GM12864 (cell line): ENCODE measurements around the gene TKT.
"Not testable (repeated sequence)": the region's sequence is repeated elsewhere in the genome, so short reads cannot be mapped to it uniquely, and the experiment has no call there.

Experiments used
- DNase-seq: peaks from one replicate; pipeline ENCODE4 v3.0.0-alpha.2; 2011; ENCODE audit warnings: low read depth
- H3K4me3 ChIP-seq: 2 replicates; pipeline ENCODE4 v1.5.1; 2011; ENCODE audit warnings: mild to moderate bottlenecking, low read depth, low read length, control low read depth
- TF ChIP-seq, protein P1 (sequence below): IDR thresholded peaks from 2 replicates; pipeline ENCODE4 v1.5.1; 2011; ENCODE audit warnings: low read depth, mild to moderate bottlenecking, moderate library complexity, low read length, control low read depth, inconsistent platforms; ENCODE audit errors: missing control alignments

TKT gene

DNA sequence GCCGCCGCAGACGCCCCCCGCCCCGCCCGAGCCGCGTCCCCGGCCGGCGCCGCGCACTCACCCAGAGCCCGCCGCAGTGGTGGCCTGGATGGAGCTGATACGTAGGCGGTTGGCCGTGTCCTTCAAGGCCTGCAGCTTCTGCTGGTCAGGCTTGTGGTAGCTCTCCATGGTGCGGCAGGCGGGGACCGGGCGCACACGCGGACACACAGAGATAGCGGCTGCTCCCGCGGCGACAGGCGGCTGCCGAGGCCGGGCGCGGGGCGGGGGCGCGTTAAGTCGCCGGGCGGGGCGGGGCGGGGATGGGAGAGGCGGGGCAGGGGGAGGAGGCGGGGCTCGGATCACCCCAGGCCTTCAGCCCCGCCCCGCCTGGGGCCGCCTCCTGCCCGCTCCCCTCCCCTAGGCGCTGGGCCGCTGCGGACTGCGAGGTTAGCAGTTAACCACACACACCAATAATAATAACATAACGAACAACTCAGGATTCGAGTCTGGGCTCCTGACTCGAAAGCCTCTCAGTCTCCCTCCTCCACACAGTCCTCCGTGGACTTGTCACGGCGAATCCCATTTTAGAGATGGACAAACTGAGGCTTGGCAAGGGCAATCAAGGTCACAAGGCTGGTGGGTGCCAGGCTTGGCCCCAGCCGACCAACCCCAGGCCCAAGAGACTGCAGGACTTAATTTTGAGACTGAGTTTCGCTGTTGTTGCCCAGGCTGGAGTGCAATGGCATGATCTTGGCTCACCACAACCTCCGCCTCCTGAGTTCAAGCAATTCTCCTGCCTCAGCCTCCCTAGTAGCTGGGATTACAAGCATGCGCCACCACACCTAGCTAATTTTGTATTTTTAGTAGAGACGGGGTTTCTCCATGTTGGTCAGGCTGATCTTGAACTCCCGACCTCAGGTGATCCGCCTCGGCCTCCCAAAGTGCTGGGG is at the start of gene TKT:
Gene TKT, minus strand, starts transcription at position 248 of the 929 bp plus-strand sequence. Its CDS starts 80 bp downstream, at position 168.
- H3K4me3 ChIP-seq = peak within 1 kb of the TSS; percentile 92
- TF ChIP-seq, protein P1, sequence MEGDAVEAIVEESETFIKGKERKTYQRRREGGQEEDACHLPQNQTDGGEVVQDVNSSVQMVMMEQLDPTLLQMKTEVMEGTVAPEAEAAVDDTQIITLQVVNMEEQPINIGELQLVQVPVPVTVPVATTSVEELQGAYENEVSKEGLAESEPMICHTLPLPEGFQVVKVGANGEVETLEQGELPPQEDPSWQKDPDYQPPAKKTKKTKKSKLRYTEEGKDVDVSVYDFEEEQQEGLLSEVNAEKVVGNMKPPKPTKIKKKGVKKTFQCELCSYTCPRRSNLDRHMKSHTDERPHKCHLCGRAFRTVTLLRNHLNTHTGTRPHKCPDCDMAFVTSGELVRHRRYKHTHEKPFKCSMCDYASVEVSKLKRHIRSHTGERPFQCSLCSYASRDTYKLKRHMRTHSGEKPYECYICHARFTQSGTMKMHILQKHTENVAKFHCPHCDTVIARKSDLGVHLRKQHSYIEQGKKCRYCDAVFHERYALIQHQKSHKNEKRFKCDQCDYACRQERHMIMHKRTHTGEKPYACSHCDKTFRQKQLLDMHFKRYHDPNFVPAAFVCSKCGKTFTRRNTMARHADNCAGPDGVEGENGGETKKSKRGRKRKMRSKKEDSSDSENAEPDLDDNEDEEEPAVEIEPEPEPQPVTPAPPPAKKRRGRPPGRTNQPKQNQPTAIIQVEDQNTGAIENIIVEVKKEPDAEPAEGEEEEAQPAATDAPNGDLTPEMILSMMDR = no peak
- DNase-seq = peak; percentile 41

DNA sequence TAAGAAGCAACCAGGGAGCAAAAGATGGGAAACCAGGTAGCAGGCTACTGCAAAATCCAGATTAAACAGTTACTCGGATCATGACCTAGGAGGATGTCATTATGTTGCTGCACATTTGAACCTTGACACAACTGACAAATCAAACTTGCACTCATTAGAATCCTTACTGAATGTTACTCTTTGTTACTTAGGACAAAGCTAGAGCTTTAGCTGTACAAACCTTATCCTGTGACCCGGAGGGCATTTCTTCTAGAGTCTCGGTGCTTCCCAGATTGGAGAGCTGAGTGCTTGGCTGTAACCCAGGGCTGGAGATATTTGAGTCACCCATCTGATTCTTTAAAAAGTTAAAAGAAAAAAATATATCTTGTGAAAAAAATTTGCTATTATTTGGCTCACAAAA is 48.1 kb upstream of the TKT start:
- TF ChIP-seq, protein P1 = no peak
- no peak overlapping the region for H3K4me3 ChIP-seq
- no peak for DNase-seq

GRCh38 chr3:53303549-53303948 is 47.7 kb upstream of the TKT start:
- H3K4me3 ChIP-seq = no peak overlapping the region
- TF ChIP-seq, protein P1 = no peak
- DNase-seq = no peak

GRCh38 chr3:53300826-53301225 is 45.0 kb upstream of the TKT start:
- TF ChIP-seq, protein P1 = no peak
- DNase-seq = no peak
- no peak overlapping the region for H3K4me3 ChIP-seq

GRCh38 chr3:53299611-53300023 is 43.8 kb upstream of the TKT start:
- not testable (repeated sequence) for H3K4me3 ChIP-seq, DNase-seq
- TF ChIP-seq, protein P1 = peak; percentile 67

DNA sequence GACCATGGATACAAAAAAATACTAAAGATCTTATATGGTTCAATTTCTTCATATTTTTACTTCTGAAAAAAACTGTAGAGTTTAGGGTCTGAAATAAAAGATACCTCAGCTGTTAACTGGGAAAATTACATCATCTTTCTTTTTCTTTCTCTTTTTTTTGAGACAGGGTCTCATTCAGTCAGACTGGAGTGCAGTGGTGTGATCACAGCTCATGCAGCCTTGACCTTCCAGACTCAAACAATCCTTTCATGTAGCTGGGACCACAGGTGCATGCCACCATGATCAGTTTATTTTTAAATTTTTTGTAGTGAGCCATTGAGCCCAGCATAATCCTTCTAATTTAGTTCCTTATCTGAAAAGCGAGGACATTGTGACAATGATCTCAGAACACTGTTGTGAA is 39.6 kb upstream of the TKT start:
- H3K4me3 ChIP-seq = no peak overlapping the region
- TF ChIP-seq, protein P1 = no peak
- no peak for DNase-seq
